NCI-H345 treated with DMSO at 0.1 percent for 48 hours (cell line): ENCODE results near the gene TANGO2.

ENCODE experiments used
- DNase-seq: peaks from one replicate; lab custom pipeline; 2025; ENCODE audit not compliant: unreplicated experiment; lab: John Stamatoyannopoulos, UW

The TANGO2 gene

GRCh38 chr22:20039683-20040325 lies 18.9 kb downstream of the TANGO2 start:
- no peak for DNase-seq

GRCh38 chr22:20040327-20041200 lies 19.7 kb downstream of the TANGO2 start:
- DNase-seq, result no peak

- DNase-seq, result no peak
Measured at GRCh38 chr22:20043057-20043996, 22.4 kb downstream of the TANGO2 start.

- DNase-seq, result no peak
Measured at GRCh38 chr22:20043997-20044342, 23.1 kb downstream of the TANGO2 start.

- DNase-seq, result no peak
Measured at GRCh38 chr22:20044495-20045151, 23.7 kb downstream of the TANGO2 start.

- DNase-seq, result no peak
Measured at GRCh38 chr22:20046730-20047129, 25.8 kb downstream of the TANGO2 start.

- DNase-seq, result no peak
Measured at GRCh38 chr22:20051927-20052308, 31.0 kb downstream of the TANGO2 start.

- no peak for DNase-seq
Measured at GRCh38 chr22:20052309-20053259, 31.7 kb downstream of the TANGO2 start.

- no peak for DNase-seq
Measured at GRCh38 chr22:20053407-20054033, 32.6 kb downstream of the TANGO2 start.

GRCh38 chr22:20054034-20054427 lies 33.1 kb downstream of the TANGO2 start:
- DNase-seq, result no peak

- no peak for DNase-seq
Measured at GRCh38 chr22:20054485-20054884, 33.6 kb downstream of the TANGO2 start.

- DNase-seq, result no peak
Measured at GRCh38 chr22:20055144-20055543, 34.2 kb downstream of the TANGO2 start.

- no peak for DNase-seq
Measured at GRCh38 chr22:20055654-20056053, 34.7 kb downstream of the TANGO2 start.

- no peak for DNase-seq
Measured at GRCh38 chr22:20056161-20056560, 35.3 kb downstream of the TANGO2 start.

GRCh38 chr22:20056696-20057386 lies 35.9 kb downstream of the TANGO2 start:
- no peak for DNase-seq

GRCh38 chr22:20057596-20058268 lies 36.8 kb downstream of the TANGO2 start:
- no peak for DNase-seq

GRCh38 chr22:20058989-20059770 lies 38.3 kb downstream of the TANGO2 start:
- no peak for DNase-seq
